Measurements from ENCODE around the gene SNX2.
A peak's percentile ranks its signal among the peaks of the same experiment; 100 is the strongest.

SNX2 gene

GRCh38 chr5:122772446-122772845, 2.4 kb upstream of the SNX2 start:
- peak; percentile 84 for DNase-seq (ENCODE audit: low spot score)

- DNase-seq (ENCODE audit: low spot score), result peak; percentile 73
Observed at GRCh38 chr5:122773619-122774018, 1.3 kb upstream of the SNX2 start.

GRCh38 chr5:122774519-122774860, 390 bp upstream of the SNX2 start:
- DNase-seq (ENCODE audit: low spot score), result no peak

GRCh38 chr5:122775550-122776542, 966 bp downstream of the SNX2 start:
- DNase-seq (ENCODE audit: low spot score), result peak; percentile 61

- no peak for DNase-seq (ENCODE audit: low spot score)
Observed at GRCh38 chr5:122778157-122778556, 3.3 kb downstream of the SNX2 start.

- peak; percentile 44 for DNase-seq (ENCODE audit: low spot score)
Observed at GRCh38 chr5:122779451-122779850, 4.6 kb downstream of the SNX2 start.

GRCh38 chr5:122780296-122780695, 5.4 kb downstream of the SNX2 start:
- no peak for DNase-seq (ENCODE audit: low spot score)

GRCh38 chr5:122781465-122781864, 6.6 kb downstream of the SNX2 start:
- DNase-seq (ENCODE audit: low spot score), result no peak

GRCh38 chr5:122785294-122785693, 10.4 kb downstream of the SNX2 start:
- no peak for DNase-seq (ENCODE audit: low spot score)

- no peak for DNase-seq (ENCODE audit: low spot score)
Observed at GRCh38 chr5:122788371-122788770, 13.5 kb downstream of the SNX2 start.

- no peak for DNase-seq (ENCODE audit: low spot score)
Observed at GRCh38 chr5:122788996-122789395, 14.1 kb downstream of the SNX2 start.

GRCh38 chr5:122789461-122790171, 14.7 kb downstream of the SNX2 start:
- no peak for DNase-seq (ENCODE audit: low spot score)

GRCh38 chr5:122790354-122791103, 15.6 kb downstream of the SNX2 start:
- no peak for DNase-seq (ENCODE audit: low spot score)

- DNase-seq (ENCODE audit: low spot score), result no peak
Observed at GRCh38 chr5:122805481-122805880, 30.6 kb downstream of the SNX2 start.

- DNase-seq (ENCODE audit: low spot score), result no peak
Observed at GRCh38 chr5:122810405-122810804, 35.5 kb downstream of the SNX2 start.

GRCh38 chr5:122815218-122815767, 40.4 kb downstream of the SNX2 start:
- DNase-seq (ENCODE audit: low spot score), result no peak

- no peak for DNase-seq (ENCODE audit: low spot score)
Observed at GRCh38 chr5:122816756-122817155, 41.9 kb downstream of the SNX2 start.

- no peak for DNase-seq (ENCODE audit: low spot score)
Observed at GRCh38 chr5:122831984-122832383, 57.1 kb downstream of the SNX2 start.

GRCh38 chr5:122835681-122836080, 60.8 kb downstream of the SNX2 start:
- no peak for DNase-seq (ENCODE audit: low spot score)

GRCh38 chr5:122836947-122837346, 62.1 kb downstream of the SNX2 start:
- no peak for DNase-seq (ENCODE audit: low spot score)

- DNase-seq (ENCODE audit: low spot score), result no peak
Observed at GRCh38 chr5:122839731-122840130, 64.9 kb downstream of the SNX2 start.

- DNase-seq (ENCODE audit: low spot score), result no peak
Observed at GRCh38 chr5:122842016-122842580, 67.2 kb downstream of the SNX2 start.
